HG02623 (cell line): ENCODE data around the gene CLCN2.

Experiments
- ATAC-seq: cut with Tn5 transposase; IDR thresholded peaks from one replicate; pipeline ENCODE4 v1.9.1; 2021; ENCODE audit warnings: moderate library complexity; ENCODE audit not compliant: unreplicated experiment

CLCN2 gene

GRCh38 chr3:184300378-184300720 is 61.1 kb downstream of the CLCN2 start:
- ATAC-seq, result no peak

- no peak for ATAC-seq
Observed at GRCh38 chr3:184299488-184300377, 61.7 kb downstream of the CLCN2 start.

GRCh38 chr3:184298759-184299487 is 62.5 kb downstream of the CLCN2 start, which contains the start of gene PSMD2:
PSMD2 (plus strand) TSS chr3:184299241; CDS start chr3:184299267, 26 bp downstream.
- peak; percentile 92 for ATAC-seq

- ATAC-seq, result no peak
Observed at GRCh38 chr3:184296616-184297015, 64.8 kb downstream of the CLCN2 start.
